ENCODE measurements around the gene NUDCD3.

- TF ChIP-seq CTCF (optimal IDR thresholded peaks at IDR 0.05 in 1 of 3, IDR thresholded peaks at IDR 0.05 in 1 of 3, conservative IDR thresholded peaks at IDR 0.05 in 1 of 3; ENCODE audit: extremely low read depth in 1 of 3, insufficient read depth in 2 of 3, low read length in 3 of 3), result no peak
- TF ChIP-seq EZH2 (IDR thresholded peaks at IDR 0.05; ENCODE audit: low read length), result no peak
Observed at GRCh38 chr7:44390701-44391100, 99.8 kb downstream of the NUDCD3 start.
